ENCODE data around the gene CEMIP2. TPM values are rescaled to one million over a fixed set of nuclear protein-coding genes. Genes with fewer than 3 reads are reported as not detected.
A peak's percentile ranks its signal among the peaks of the same experiment; 100 is the strongest.
"Not testable (repeated sequence)": the region's sequence is repeated elsewhere in the genome, so short reads cannot be mapped to it uniquely, and the experiment has no call there.

Gene CEMIP2
- total RNA-seq, 1 donor: 27.3 TPM

- DNase-seq (ENCODE audit: low read depth): no peak
- no peak overlapping the region for H3K4me3 ChIP-seq (ENCODE audit: low read depth, low read length)
- no peak for TF ChIP-seq CTCF (IDR thresholded peaks at IDR 0.05; ENCODE audit: insufficient read depth, low read length)
Measured at GRCh38 chr9:71808068-71808467, 39.8 kb upstream of the CEMIP2 start.

GRCh38 chr9:71806901-71807307 is 38.6 kb upstream of the CEMIP2 start:
- peak; percentile 79 for DNase-seq (ENCODE audit: low read depth)

GRCh38 chr9:71805096-71805495 is 36.8 kb upstream of the CEMIP2 start:
- not testable (repeated sequence) for DNase-seq (ENCODE audit: low read depth); H3K4me3 ChIP-seq (ENCODE audit: low read depth, low read length)

More at GRCh38 chr9:71806901-71807307, 38.6 kb upstream of the CEMIP2 start:
- peak; percentile 97 for TF ChIP-seq CTCF (IDR thresholded peaks at IDR 0.05; ENCODE audit: insufficient read depth, low read length)
- H3K4me3 ChIP-seq (ENCODE audit: low read depth, low read length): no peak overlapping the region

GRCh38 chr9:71801826-71802225 is 33.5 kb upstream of the CEMIP2 start:
- TF ChIP-seq CTCF (IDR thresholded peaks at IDR 0.05; ENCODE audit: insufficient read depth, low read length): no peak
- DNase-seq (ENCODE audit: low read depth): no peak
- H3K4me3 ChIP-seq (ENCODE audit: low read depth, low read length): no peak overlapping the region

GRCh38 chr9:71797266-71797665 is 29.0 kb upstream of the CEMIP2 start:
- no peak overlapping the region for H3K4me3 ChIP-seq (ENCODE audit: low read depth, low read length)
- no peak for DNase-seq (ENCODE audit: low read depth)
- no peak for TF ChIP-seq CTCF (IDR thresholded peaks at IDR 0.05; ENCODE audit: insufficient read depth, low read length)

- no peak overlapping the region for H3K4me3 ChIP-seq (ENCODE audit: low read depth, low read length)
- no peak for TF ChIP-seq CTCF (IDR thresholded peaks at IDR 0.05; ENCODE audit: insufficient read depth, low read length)
- DNase-seq (ENCODE audit: low read depth): no peak
Measured at GRCh38 chr9:71796100-71796767, 27.9 kb upstream of the CEMIP2 start.

- no peak for TF ChIP-seq CTCF (IDR thresholded peaks at IDR 0.05; ENCODE audit: insufficient read depth, low read length)
- H3K4me3 ChIP-seq (ENCODE audit: low read depth, low read length): no peak overlapping the region
- no peak for DNase-seq (ENCODE audit: low read depth)
Measured at GRCh38 chr9:71795097-71795813, 26.9 kb upstream of the CEMIP2 start.
